GM21515 (cell line): Measurements from ENCODE around the gene MYH15.

Experiments used
- ATAC-seq: cut with Tn5 transposase; IDR thresholded peaks from one replicate; pipeline ENCODE4 v1.9.1; 2021; ENCODE audit not compliant: unreplicated experiment

MYH15 gene

DNA sequence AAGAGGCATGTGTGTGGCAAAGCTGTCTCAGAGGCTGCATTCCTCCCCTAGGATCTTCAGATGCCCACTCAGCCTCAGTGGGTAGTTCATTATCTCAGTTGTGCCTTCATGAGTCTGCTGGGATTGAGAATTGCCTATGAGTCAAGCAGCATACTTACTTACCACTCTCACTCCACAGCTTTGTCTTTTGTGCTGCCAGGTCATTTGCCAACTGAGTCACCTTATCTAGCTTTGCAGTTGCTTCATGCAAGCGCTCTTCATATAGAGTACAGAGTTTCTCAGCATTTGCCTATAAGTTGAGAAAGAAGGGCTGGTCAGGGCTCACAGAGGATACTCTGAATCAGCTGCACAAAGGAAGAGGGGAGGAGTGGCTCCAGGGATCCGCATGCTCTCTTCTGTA is 89.5 kb downstream of the MYH15 start:
- no peak for ATAC-seq

DNA sequence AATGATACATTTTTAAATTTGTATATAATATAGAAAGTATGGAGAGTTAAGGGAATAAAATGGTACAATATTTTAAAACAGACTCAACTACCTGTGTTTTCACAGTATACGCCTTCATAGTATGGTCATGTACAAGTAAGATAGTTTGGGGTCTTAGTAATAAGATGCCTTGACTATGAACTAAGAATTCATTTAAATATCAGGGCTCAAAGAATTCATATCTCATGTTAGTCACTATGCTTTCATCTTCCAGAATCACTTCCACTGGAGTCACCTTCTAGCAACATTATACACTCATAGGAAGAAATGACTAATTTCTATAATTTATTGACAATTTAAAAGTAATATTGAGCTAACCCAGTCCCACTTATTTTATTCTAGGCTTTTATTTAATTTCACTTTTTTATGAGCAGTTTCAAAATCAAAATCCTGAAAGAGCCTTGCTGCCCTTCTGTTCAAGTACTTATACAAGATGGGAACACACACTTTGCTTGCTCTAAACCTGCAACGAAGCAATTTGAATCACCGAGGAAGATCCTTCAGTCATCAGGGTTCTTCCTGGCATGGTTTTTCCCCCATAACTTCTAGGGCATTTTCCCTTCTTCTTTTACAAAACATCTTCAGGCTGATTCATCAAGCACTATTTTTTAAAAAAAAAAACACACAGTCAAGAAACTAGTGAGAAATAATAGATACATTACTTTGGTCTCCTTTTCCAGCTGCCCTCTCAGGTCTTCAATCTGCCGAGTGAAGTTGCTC is 94.1 kb downstream of the MYH15 start:
- ATAC-seq = no peak

DNA sequence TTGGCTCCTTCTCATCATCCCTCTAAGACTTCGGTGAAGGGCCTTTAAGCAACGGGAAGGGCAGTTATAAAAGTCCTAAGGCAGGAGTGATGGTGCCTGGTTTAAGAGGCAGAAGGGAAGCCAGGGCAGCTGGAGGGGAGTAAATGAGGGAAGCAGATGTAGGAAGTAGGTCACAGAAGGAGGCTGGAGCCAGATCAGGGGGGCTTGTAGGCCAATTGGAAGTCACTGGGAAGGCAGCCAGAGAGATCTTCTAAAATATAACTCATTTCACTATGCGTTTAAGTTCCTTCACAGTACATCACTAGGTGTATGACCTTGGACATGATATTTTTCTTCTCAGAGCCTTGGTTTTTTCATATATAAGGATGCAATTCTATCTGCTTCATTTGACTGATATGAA is 94.7 kb downstream of the MYH15 start:
- ATAC-seq = no peak

DNA sequence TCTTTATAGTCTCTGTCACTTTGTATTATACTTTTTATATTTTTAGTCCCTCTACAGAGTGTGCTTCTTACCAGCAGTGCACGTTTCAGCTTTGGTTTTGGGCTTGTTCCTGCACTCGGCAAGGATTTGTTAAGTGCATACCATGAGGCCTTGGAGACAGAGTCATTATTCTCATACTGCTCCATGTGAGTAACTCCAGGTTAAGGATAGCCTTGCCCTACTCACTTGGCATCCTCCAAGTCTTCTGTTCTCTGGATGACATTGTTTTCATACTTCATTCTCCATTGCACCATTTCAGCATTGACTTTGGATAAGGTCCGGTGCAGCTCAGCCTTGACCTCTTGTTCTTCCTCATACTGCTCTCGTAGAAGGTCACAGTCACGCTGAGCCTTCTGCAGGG is 96.4 kb downstream of the MYH15 start:
- ATAC-seq = no peak

DNA sequence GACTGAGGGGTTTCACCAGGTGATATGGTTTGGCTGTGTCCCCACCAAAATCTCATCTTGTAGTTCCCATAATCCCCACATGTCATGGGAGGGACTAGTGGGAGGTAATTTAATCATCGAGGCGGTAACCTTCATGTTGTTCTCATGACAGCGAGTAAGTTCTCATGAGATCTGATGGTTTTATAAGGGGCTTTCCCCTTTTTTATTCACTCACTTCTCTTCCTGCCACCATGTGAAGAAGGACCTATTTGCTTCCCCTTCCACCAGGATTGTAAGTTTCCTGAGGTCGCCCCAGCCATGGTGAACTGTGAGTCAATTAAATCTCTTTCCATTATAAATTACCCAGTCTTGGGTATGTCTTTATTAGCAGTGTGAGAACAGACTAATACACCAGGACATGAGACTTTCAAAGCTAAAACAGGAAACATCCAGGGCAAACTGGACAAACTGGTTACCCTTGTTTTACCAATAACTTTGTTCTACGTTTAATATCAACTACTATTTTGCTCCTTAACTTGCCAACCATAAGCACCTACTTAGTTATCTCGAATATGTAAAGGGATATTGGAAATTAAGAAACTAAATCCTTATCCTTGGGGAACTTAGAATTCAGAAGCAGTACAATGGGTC is 98.2 kb downstream of the MYH15 start:
- no peak for ATAC-seq

DNA sequence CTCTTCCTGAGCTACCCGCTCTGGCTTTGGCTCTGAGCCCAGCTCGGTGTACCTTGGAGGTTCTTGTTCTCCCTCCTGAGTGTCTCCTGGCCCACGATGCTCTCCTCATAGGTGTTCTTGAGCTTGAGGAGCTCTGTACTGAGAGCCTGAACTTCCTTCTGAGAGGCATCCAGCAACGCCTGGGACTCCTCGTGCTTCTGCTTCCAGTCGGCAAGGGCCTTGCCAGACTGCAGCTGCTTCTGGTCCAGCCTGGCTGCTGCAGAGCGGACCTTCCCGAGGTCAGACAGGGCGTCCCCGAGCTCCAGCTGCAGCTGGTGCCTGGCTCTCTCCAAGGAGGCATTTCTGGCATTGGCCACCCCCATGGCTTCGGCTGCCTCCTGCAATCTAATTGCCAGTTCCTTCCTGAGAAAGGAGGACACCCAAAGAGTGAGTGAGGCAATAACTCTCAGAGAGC is 99.8 kb downstream of the MYH15 start:
- no peak for ATAC-seq

DNA sequence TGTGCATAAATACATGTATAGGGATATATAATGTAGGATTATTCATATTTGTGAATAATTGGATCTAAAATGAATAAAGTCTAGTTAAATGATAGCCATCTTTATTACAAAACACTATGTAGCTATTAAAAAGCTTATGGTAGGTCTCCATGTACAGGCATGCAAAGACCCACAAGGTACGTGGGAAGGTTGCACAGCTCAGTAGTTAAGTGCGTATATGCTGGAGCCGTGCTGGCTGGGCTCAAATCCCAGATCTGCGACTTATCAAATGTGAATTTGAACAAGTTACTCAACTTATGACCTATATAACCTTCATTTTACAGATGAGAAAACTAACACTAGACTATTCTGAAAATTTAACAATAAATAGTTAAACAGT is 100.6 kb downstream of the MYH15 start:
- ATAC-seq = no peak

DNA sequence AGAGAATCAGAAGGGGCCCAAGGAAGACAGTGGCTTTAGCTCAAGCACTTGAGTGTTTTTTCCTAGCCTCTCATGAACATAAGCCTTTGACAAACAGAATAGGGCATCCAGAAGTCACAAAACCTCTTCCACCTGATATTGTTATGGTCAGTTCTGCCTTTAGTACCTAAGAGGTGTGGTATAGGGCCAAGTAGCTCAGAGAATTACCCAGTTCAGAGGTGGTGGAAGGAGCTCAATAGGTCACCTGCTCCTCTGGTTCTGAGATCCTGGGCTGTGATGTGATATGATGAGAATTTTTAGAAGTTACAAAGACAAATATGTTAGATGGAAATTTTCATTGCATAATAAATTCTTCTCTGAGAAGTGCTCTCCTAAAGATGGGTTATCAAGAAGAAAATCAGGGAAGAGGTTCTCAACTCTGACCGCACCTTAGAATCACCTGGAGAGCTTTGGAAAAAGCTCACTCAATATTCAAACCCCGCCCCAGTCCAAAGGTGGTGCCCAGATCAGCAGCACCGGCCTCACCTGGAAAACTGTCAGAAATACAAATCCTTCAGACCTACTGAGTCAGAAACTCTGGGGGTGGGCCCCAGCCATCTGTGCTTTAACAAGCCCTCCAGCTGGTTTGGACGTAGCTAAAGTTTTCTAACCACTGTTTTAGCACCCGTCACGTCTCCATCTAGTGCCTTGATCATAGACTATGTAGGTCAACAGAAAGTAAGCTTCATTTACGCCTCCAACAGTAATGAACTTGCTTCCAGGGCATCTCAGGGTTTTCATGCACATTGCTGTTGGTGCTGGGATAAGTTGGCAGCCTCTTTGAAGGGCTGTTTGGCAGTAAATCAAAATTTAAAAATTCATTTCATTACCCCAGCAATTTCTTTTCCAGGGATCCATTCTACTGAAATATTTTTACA is 101.3 kb downstream of the MYH15 start:
- ATAC-seq = no peak

DNA sequence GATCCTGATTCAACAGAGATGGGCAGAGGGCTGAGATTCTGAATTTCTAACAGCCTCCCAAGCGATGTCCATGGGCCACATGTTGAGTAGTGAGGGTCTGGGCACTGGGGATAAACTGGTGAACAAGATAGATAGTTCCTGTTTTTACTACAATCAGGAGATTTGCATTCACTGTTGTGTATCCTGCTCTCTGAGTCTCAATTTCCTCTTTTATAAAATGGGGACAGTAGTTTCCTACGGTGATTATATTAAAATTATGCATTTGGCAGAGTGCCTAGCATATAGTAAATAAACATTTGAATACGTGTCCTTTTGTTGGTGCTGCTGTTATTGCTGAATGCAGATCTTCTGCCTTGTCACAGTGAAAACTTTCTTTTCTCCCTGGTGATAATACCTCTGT is 102.5 kb downstream of the MYH15 start:
- ATAC-seq = no peak

DNA sequence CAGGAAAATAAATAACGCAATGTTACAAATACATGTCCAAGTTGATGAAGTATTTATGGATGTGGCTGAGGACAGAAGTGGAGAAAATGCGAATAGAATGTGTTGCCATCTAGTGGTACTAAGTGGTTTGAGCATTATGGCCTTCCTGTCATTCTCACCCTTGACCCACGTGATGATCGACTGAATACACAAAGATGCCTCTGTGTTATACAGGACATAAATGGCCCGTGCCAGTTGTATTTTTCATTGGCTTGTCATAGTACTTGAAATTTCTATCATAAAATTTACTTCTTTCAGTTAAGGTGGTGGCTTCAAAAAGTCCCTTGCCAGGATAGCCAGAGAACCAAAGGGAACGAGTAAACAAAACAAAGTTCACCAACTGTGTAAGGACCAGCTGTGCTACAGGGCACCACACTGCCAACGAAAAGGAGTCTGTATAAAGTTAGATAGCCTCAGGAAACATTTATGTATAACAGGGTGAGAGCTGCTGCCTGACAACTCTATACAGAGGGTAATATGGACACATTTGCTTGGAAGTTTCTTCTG is 103.7 kb downstream of the MYH15 start:
- peak; percentile 85 for ATAC-seq

DNA sequence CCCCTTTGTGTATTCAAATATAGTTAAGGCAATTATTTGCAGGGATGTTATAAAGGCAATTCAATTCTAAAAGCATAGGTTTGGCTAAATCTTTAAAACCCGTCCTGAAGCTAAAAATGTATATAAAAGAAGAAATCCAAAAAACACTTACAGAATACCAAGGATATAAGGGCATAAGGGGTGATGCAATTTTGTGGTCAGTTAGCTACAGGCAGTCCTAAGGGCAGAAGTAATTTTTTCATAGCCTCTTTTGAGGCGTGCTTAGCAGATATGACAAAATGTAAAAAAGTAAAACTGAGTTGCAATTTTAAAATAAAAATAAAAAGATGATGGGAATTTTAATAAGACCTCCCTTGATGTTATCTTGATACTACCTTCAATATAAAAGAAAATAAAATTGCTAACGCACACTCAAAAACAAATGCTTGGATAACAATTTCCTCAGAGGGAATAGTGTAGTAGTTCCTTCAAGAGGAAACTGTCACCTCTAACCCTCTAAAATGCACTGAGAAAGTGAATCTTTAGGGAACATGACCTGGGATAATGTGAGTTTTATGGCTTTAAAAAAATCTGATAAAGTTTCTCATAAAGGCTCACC is 104.2 kb downstream of the MYH15 start:
- no peak for ATAC-seq

DNA sequence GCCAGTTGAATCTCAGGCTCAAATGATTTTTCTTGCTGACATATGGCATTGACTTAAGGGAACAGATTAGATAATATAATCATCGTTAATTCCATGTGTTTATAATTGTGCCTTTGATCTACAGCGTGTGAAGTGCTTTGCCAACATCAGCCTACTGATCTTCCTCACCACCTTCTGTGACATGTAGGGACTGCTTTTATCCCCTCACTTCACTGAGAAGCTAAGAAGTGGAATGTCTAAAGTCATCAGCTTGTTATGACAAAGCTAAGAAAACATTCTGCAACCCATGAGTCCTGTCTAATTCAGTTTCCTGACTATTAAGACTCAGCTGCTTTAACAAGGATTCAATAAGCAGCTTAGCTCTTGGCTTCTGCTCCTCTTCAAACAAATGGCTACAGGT is 106.0 kb downstream of the MYH15 start:
- no peak for ATAC-seq

DNA sequence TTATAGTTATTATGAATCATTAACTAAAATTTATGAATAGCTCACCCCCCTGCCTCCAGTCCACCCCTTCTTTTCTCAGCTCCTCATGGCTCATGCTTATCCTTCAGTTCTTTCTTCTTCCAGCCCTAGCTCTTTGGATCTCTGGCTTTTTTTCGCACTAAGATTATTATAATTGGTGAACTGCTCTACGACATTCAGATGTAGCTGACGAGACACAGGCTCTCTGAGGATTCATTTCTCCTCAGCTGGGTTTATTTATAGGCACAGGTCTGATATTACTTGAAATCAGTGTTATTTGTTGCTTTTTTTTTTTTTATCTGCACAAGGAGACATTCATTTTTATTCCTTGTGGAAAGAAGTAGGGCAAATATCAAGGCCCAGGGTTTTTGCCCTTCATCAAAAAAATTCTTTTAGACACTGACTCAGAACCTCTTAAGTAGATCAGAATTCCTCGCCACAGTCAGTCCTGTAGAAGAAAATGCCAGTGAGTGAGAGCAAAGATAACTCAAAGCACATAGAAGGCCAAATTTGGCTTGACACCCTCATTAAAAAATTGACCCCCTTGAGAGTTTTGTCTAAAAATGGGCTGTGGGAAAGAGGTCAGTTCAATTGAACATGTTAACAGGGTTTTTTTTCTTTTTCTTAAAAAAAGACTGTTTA is 106.6 kb downstream of the MYH15 start:
- ATAC-seq = no peak

DNA sequence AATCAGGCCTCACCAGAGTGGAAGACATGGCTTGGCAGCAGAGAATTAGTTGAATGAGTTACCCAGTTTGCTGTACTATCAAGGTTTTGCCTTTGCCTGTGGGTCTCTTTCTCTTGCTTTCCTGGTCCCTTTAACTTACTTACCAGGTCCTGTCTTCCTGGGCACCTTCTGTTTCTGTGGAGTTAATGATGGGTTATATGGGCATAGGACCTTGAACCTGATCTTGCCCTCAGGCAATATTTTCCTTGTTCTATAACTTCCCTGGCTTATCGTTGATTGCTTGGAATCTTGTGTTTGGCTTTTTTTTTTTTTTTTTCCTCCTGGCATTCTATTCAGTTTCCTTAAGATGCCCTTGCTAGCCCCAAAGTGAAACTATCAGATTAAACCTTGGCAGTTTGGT is 107.2 kb downstream of the MYH15 start:
- ATAC-seq = no peak

DNA sequence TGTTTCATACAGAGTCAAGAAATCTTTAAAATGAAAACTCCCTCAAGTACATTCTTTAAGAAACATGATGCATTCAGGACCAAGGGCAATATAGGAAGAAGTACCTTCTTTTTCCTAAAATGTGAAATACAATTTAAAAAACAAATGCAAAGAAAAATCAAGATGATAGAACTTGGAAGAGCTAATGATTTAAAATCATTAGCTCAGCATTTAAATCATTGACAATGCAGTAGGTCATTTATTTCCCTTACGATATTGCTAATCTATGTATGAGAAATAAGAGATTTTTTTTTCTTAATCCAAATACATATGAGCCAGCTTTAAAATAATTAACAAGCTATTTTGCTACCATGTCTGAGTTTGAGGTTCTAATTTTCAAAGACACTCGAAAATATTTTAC is 108.6 kb downstream of the MYH15 start:
- ATAC-seq = no peak

DNA sequence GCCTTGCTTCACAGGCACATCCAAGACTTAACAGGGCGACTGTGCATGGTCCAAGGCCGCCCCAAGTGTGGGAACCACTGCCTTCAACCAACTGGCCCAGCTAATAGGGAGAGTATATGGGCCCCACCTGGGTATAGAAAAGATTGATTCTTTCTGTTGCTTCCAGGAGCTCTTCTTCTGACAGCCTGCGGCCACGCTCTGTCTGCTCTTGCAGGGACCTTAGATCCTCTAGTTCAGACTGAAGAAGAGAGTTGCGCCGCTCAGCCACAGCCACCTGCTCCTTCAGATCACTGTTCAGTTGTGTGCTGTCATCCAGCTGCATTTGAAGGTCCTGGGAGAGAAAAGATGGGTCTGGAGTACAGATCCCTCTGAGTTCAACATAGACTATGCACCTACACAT is 111.9 kb downstream of the MYH15 start:
- ATAC-seq = no peak

DNA sequence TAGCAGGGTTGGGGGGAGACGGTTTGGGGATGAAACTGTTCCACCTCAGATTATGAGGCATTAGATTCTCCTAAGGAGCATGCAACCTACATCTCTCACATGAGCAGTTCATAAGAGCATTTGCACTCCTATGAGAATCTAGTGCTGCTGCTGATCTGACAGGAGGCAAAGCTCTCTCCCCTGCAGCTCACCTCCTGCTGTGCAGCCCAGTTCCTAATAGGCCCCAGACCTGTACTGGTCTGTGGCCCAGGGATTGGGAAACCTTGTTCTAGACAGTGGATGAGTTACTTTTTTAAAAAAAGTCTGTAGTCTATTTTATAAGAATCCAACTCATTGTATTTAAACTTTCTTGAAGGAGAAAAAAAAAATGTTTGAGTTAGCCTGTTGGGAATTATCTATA is 114.1 kb downstream of the MYH15 start:
- no peak for ATAC-seq

DNA sequence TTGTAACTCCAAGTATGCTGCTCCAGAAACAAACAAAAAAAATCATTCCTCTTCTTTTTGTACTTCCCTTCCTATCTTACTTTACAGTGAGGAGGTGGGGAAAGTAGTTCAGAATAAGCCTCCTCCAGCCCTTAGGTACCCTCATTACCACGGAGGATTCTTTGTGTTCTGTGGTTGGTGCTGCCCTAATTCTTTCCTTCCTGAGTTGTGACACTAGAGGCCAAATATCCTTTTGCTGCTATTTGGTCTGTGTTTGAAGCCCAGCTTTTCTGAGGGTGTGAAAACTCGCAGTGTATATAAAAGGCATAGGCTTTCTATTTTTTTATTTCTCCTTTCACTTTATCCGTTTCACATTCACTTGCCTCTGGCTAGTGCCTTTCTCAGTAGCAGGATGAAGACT is 115.8 kb downstream of the MYH15 start:
- no peak for ATAC-seq

DNA sequence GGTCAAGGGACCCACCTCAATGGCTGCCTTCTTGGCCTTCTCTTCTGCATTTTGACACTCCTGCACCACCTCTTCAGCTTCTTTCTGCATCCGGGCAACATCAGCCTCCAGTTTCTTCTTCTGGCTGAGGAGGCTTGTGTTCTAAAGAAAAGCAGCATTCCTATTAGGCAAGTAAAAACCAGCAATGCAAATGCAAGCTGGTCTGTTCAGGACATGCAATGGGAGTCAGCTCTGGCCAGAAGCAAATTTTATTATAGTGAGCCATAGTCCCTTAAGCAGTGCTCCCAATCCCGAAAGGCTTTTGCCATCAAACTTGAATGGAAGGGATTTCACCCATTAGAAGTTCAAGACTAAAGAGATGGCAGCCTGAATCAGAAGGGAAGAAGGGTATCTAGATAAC is 116.4 kb downstream of the MYH15 start:
- ATAC-seq = no peak

DNA sequence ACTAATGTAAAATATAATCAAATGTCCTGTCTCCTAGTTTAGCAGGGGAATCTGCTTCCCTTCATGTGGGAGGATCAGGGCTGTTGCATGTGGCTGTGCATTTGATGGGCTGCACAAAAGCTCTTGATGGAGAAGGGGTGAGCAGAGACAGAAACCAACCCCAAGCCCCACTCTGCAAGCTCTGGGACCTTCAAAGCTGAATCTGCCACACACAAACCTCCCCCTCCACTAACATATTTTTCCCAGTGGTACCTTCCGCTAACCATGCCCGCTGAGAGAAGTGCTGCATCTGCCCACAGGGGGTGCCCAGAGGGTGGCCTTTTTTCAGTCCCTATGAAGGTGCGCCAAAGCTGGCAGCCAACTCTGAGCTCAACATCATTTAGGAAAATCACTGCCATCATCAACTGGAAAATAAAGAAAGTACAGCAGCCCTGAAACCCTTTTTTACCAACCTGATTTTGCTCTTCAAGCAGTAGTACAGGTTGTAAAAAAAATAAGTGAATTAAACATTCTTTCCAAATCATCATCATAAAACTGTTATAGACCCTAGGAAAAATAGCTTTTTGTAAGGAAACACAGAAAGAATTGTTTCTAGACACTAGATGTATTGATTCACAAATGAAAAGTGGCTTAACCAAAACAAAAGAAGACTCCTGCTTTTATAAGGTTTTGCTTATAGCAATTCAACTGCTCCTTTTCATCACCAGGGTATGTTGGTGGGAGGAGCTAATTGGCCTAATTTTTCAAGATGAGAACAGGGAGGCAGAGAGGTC is 117.1 kb downstream of the MYH15 start:
- ATAC-seq = no peak
